IMR-90 (cell line): ENCODE measurements around the gene EGF. TPM values are rescaled to one million over a fixed set of nuclear protein-coding genes. Genes with fewer than 3 reads are reported as not detected.

Experiments used
- ATAC-seq: fragments of 200-7000 bp; cut with Tn5 transposase; 2 replicates; pipeline ENCODE4 v1.9.1; 2020; ENCODE audit warnings: low read depth, mild to moderate bottlenecking, moderate library complexity
- BruUV-seq: library from RNA; stranded (reverse); fragments of 400-500 nt; replicated peaks from 2 replicates; lab custom pipeline; 2021; lab: Mats Ljungman, UMichigan
- CTCF ChIA-PET: fragments of 300-600 bp; formaldehyde crosslinking; extraction: SDS; loops from one replicate; lab custom pipeline; 2021; ENCODE audit warnings: antibody characterized with exemption; lab: Yijun Ruan, JAX
- POLR2A ChIA-PET: fragments of 300-600 bp; sonication (Branson Sonifier 250); formaldehyde crosslinking; loops from one replicate; lab custom pipeline; 2022; ENCODE audit warnings: antibody characterized with exemption; ENCODE audit not compliant: unreplicated experiment; lab: Charles Lee
- DNase-seq: peaks from one replicate; pipeline ENCODE4 v3.0.0; 2013
- H2AFZ ChIP-seq: replicated peaks from 2 replicates; pipeline ENCODE3; 2013; ENCODE audit warnings: low read length, mild to moderate bottlenecking; ENCODE audit not compliant: poor library complexity
- H2AK5ac ChIP-seq: 2 replicates; pipeline ENCODE4 v1.6.1; 2013; ENCODE audit warnings: low read depth, low read length, inconsistent platforms
- H2AK9ac ChIP-seq: replicated peaks from 2 replicates; pipeline ENCODE3; 2013; ENCODE audit warnings: mild to moderate bottlenecking, low read depth, low read length, moderate library complexity; ENCODE audit not compliant: poor library complexity
- H2BK120ac ChIP-seq: 2 replicates; pipeline ENCODE4 v1.6.1; 2013; ENCODE audit warnings: low read depth, low read length, inconsistent platforms
- H2BK15ac ChIP-seq: 3 replicates; pipeline ENCODE4 v1.6.1; 2013; ENCODE audit warnings: low read depth, low read length, inconsistent platforms
- H2BK20ac ChIP-seq: 2 replicates; pipeline ENCODE4 v1.6.1; 2013; ENCODE audit warnings: low read depth, mild to moderate bottlenecking, inconsistent platforms, low read length, moderate library complexity
- H2BK5ac ChIP-seq: 2 replicates; pipeline ENCODE4 v1.6.1; 2013; ENCODE audit warnings: mild to moderate bottlenecking, low read depth, low read length, inconsistent platforms; ENCODE audit not compliant: poor library complexity, severe bottlenecking
- H3K14ac ChIP-seq: replicated peaks from 2 replicates; pipeline ENCODE4 v1.6.1; 2013; ENCODE audit warnings: low read depth, low read length, inconsistent platforms
- H3K18ac ChIP-seq: 2 replicates; pipeline ENCODE4 v1.6.1; 2013; ENCODE audit warnings: low read depth, low read length, control low read depth
- H3K23ac ChIP-seq: 2 replicates; pipeline ENCODE4 v1.6.1; 2013; ENCODE audit warnings: low read depth, low read length, inconsistent platforms
- H3K27ac ChIP-seq: 2 replicates; pipeline ENCODE4 v1.5.1; 2013; ENCODE audit warnings: mild to moderate bottlenecking, control low read depth, low read length; ENCODE audit not compliant: insufficient read depth
- H3K27me3 ChIP-seq: 2 replicates; pipeline ENCODE4 v1.6.1; 2013; ENCODE audit warnings: low read length; ENCODE audit not compliant: control insufficient read depth, insufficient read depth
- H3K36me3 ChIP-seq: 2 replicates; pipeline ENCODE4 v1.6.1; 2013; ENCODE audit warnings: low read length, mixed read lengths; ENCODE audit not compliant: control insufficient read depth, insufficient read depth
- H3K4ac ChIP-seq: 2 replicates; pipeline ENCODE4 v1.6.1; 2013; ENCODE audit warnings: low read depth, low read length, inconsistent platforms
- H3K4me1 ChIP-seq: 2 replicates; pipeline ENCODE4 v1.6.1; 2013; ENCODE audit warnings: low read length, mixed read lengths; ENCODE audit not compliant: control insufficient read depth, insufficient read depth
- H3K4me2 ChIP-seq: 2 replicates; pipeline ENCODE4 v1.6.1; 2013; ENCODE audit warnings: low read depth, mild to moderate bottlenecking, control low read depth, low read length, moderate library complexity
- H3K4me3 ChIP-seq: 2 replicates; pipeline ENCODE4 v1.5.1; 2013; ENCODE audit warnings: low read depth, mild to moderate bottlenecking, control low read depth, low read length, moderate library complexity; ENCODE audit not compliant: insufficient read depth
- H3K56ac ChIP-seq: 2 replicates; pipeline ENCODE4 v1.6.1; 2013; ENCODE audit warnings: low read length, inconsistent platforms; ENCODE audit not compliant: insufficient read depth; ENCODE audit errors: extremely low read depth
- H3K79me1 ChIP-seq, 2 experiments: 2 replicates each; pipeline ENCODE4 v1.6.1; 2013; ENCODE audit warnings: low read length in 2 of 2, inconsistent platforms in 1 of 2, low read depth in 1 of 2
- H3K9ac ChIP-seq: 2 replicates; pipeline ENCODE4 v1.6.1; 2013; ENCODE audit warnings: low read depth, low read length, control low read depth
- H3K9me1 ChIP-seq: 2 replicates; pipeline ENCODE4 v1.6.1; 2013; ENCODE audit warnings: low read length, inconsistent platforms; ENCODE audit not compliant: insufficient read depth
- H3K9me3 ChIP-seq: 2 replicates; pipeline ENCODE4 v1.6.1; 2013; ENCODE audit warnings: low read length; ENCODE audit not compliant: control insufficient read depth, insufficient read depth
- H4K20me1 ChIP-seq: 2 replicates; pipeline ENCODE4 v1.6.1; 2013; ENCODE audit warnings: low read length, inconsistent platforms; ENCODE audit not compliant: insufficient read depth
- H4K5ac ChIP-seq: 2 replicates; pipeline ENCODE4 v1.6.1; 2013; ENCODE audit warnings: mild to moderate bottlenecking, low read depth, low read length, control low read depth
- H4K8ac ChIP-seq, 2 experiments: 2 replicates each; pipeline ENCODE4 v1.6.1; 2013; ENCODE audit warnings: low read depth in 2 of 2, low read length in 2 of 2, control low read depth in 1 of 2, inconsistent platforms in 1 of 2
- H4K91ac ChIP-seq: 2 replicates; pipeline ENCODE4 v1.6.1; 2013; ENCODE audit warnings: low read depth, low read length, inconsistent platforms; ENCODE audit not compliant: insufficient read depth
- CTCF ChIP-seq: conservative IDR thresholded peaks from 2 replicates; pipeline ENCODE4 v1.5.1; 2012; ENCODE audit warnings: mild to moderate bottlenecking, low read depth, low read length, improper control_type of control experiment
- RCOR1 ChIP-seq: IDR thresholded peaks from 2 replicates; pipeline ENCODE4 v1.6.1; 2012; ENCODE audit warnings: mild to moderate bottlenecking, low read length, improper control_type of control experiment; ENCODE audit not compliant: insufficient replicate concordance
- WGBS, 2 experiments: methylation state at CpG; one replicate each; pipeline versions ENCODE4 v1.1.5 to v1.1.7; 2013; ENCODE audit warnings: missing lambda C conversion rate in 2 of 2; ENCODE audit not compliant: insufficient read length in 1 of 2; ENCODE audit errors: extremely low coverage in 2 of 2; 5-methylcytosine and 5-hydroxymethylcytosine counted together
- dilution Hi-C: fragments of 300-500 bp; cut with HindIII; formaldehyde crosslinking; loops from one replicate; pipeline ENCODE4 v1.14.3; 2018; ENCODE audit warnings: low sequenced_read_pairs; ENCODE audit not compliant: unreplicated experiment
- in situ Hi-C: fragments of 300-500 bp; cut with MboI; formaldehyde crosslinking; loops from 3 replicates; pipeline ENCODE4 v1.14.3; 2019; ENCODE audit warnings: low sequenced_read_pairs, inconsistent platforms, mixed read lengths
- intact Hi-C: fragments of 100-400 bp; cut with micrococcal nuclease; formaldehyde crosslinking; loops from 2 replicates; pipeline ENCODE4 v1.10.0; 2022
- polyA plus RNA-seq, 3 experiments: library from polyadenylated mRNA; depleted of rRNA; stranded (reverse); fragments of >200 nt; gene quantifications; 2 replicates each; pipeline ENCODE4 v1.2.3, GENCODE V29; 2012; ENCODE audit warnings: low replicate concordance in 1 of 3
- total RNA-seq: library from RNA; depleted of rRNA; stranded (reverse); fragments of >200 nt; gene quantifications from 2 replicates; pipeline ENCODE4 v1.2.3, GENCODE V29; 2012

Gene EGF
- total and polyA plus RNA-seq, 2 of the 4 experiments (the other 2 are of a cell fraction): 1.7 to 2.2 TPM

- no peaks in the 10 kb centered on the region for H3K4me1 ChIP-seq
- H4K5ac ChIP-seq: no peak overlapping the region
- no peak overlapping the region for H3K23ac ChIP-seq
- ATAC-seq (no peak), DNase-seq (no peak)
- H2BK120ac ChIP-seq: no peak overlapping the region
- TF ChIP-seq RCOR1 (no peak), CTCF (no peak)
- no peak overlapping the region for H3K14ac ChIP-seq
- H3K4me2 ChIP-seq: no peak overlapping the region
- intact Hi-C loops (no loop called here), dilution Hi-C loops (no loop called here), in situ Hi-C loops (loop anchor here (25.0 kb wide), 1 partner anchor 291 kb away; no protein-coding TSS in a partner anchor)
- H2AK5ac ChIP-seq: no peak overlapping the region
- H2AK9ac ChIP-seq: no peak overlapping the region
- no peak overlapping the region for H2BK20ac ChIP-seq
- H2BK15ac ChIP-seq: no peak overlapping the region
- ChIA-PET CTCF (interaction anchor here (0.7 to 1.1 kb wide), 2 partner anchors 7 to 190 kb away, joined by 3 read pairs; no protein-coding TSS in a partner anchor), POLR2A (no interaction called here)
- H3K56ac ChIP-seq: no peak overlapping the region
- H4K8ac ChIP-seq: no peak overlapping the region
- H4K91ac ChIP-seq: no peak overlapping the region
- H3K79me1 ChIP-seq: no peaks in the 10 kb centered on the region
- WGBS, 2 experiments: 73% methylated on average over 2 of the region's 4 CpGs; no CpG with 5 or more reads in 1 of the 2 experiments
- H3K4ac ChIP-seq: no peak overlapping the region
- no peaks in the 10 kb centered on the region for H3K36me3 ChIP-seq
- H3K18ac ChIP-seq: no peak overlapping the region
- H2AFZ ChIP-seq: no peak overlapping the region
- H2BK5ac ChIP-seq: no peak overlapping the region
- no peaks in the 10 kb centered on the region for H3K9me3 ChIP-seq
- H3K27me3 ChIP-seq: no peaks in the 10 kb centered on the region; the same call in 1 of the 2 replicates
- no peaks in the 10 kb centered on the region for H4K20me1 ChIP-seq
- no TSS peak for BruUV-seq
- H3K27ac ChIP-seq: no peak overlapping the region
- H3K4me3 ChIP-seq: no peak overlapping the region
- H3K9me1 ChIP-seq: no peaks in the 10 kb centered on the region
- H3K9ac ChIP-seq: no peak overlapping the region
These were observed 108.2 kb downstream of the EGF start for GRCh38 chr4:110020646-110021443.
